A549 treated with RU486 at 1 μM for 4 hours (cell line): ENCODE results near the gene RASSF1. TPM values are rescaled to one million over a fixed set of nuclear protein-coding genes. Genes with fewer than 3 reads are reported as not detected.

ENCODE experiments used
- total RNA-seq: library from RNA; stranded (reverse); fragments of 200-300 nt; extraction: Qiagen RNA extraction; gene quantifications from 5 replicates; pipeline ENCODE4 v1.2.3, GENCODE V29; 2022; ENCODE audit warnings: low read depth

The RASSF1 gene
- 15.6 to 21.0 TPM (median 20.4 TPM) in 5 replicates for total RNA-seq

GRCh38 chr3:50340448-50341329 lies at the start of gene RASSF1:
Gene RASSF1 (minus strand): TSS chr3:50340836. CDS start chr3:50340805, 31 bp downstream.

GRCh38 chr3:50358911-50359759 lies 18.5 kb upstream of the RASSF1 start, which contains the start of gene TMEM115:
Gene TMEM115 (minus strand): TSS chr3:50359521. CDS start chr3:50359063, 458 bp downstream.

GRCh38 chr3:50350527-50351322 lies 10.1 kb upstream of the RASSF1 start, which contains the start of the genes CYB561D2 and NPRL2:
Gene CYB561D2 (plus strand): TSS chr3:50350862. CDS start chr3:50351434, 572 bp downstream.
Gene NPRL2 (minus strand): TSS chr3:50350775. CDS start chr3:50350652, 123 bp downstream.

GRCh38 chr3:50345586-50346234 lies 5.1 kb upstream of the RASSF1 start, which contains the start of gene ZMYND10:
Gene ZMYND10 (minus strand): TSS chr3:50345732. CDS start chr3:50345579, 153 bp downstream.

GRCh38 chr3:50327943-50328691 lies 12.5 kb downstream of the RASSF1 start, which contains the start of gene TUSC2:
Gene TUSC2 (minus strand): TSS chr3:50328223. CDS start chr3:50328099, 124 bp downstream.

GRCh38 chr3:50322386-50323091 lies 18.1 kb downstream of the RASSF1 start, which contains the start of gene HYAL2:
Gene HYAL2 (minus strand): TSS chr3:50322745. CDS start chr3:50320489, 2,256 bp downstream.

GRCh38 chr3:50303013-50303815 lies 37.4 kb downstream of the RASSF1 start, which contains the start of gene HYAL1:
Gene HYAL1 (minus strand): TSS chr3:50303574. CDS start chr3:50302956, 618 bp downstream.

GRCh38 chr3:50298836-50299637 lies 41.6 kb downstream of the RASSF1 start, which contains the start of the genes HYAL3 and NAA80:
Gene HYAL3 (minus strand): TSS chr3:50299405. CDS start chr3:50295602, 3,803 bp downstream.
Gene NAA80 (minus strand): TSS chr3:50299405. CDS start chr3:50297463, 1,942 bp downstream.

GRCh38 chr3:50292159-50293078 lies 48.2 kb downstream of the RASSF1 start, which contains the start of gene IFRD2:
Gene IFRD2 (minus strand): TSS chr3:50292429. CDS start chr3:50292274, 155 bp downstream.

Other genes with a start within 250 kb of the RASSF1 start
- 6.6 to 12.1 TPM (median 10.9 TPM) in 5 replicates for gene SEMA3F, start 185.5 kb downstream of the RASSF1 start, total RNA-seq
- gene GNAT1, start 149.2 kb downstream of the RASSF1 start, total RNA-seq: not detected in 5 replicates
- gene SLC38A3, start 135.6 kb downstream of the RASSF1 start, total RNA-seq: 0.05 to 0.32 TPM (median 0.10 TPM) in 3 of 5 replicates, not detected in the others
- gene GNAI2, start 104.6 kb downstream of the RASSF1 start, total RNA-seq: 31.9 to 44.2 TPM (median 43.1 TPM) in 5 replicates
- 5.2 to 10.2 TPM (median 6.5 TPM) in 5 replicates for gene SEMA3B, start 71.7 kb downstream of the RASSF1 start, total RNA-seq
- gene LSMEM2, start 61.7 kb downstream of the RASSF1 start, total RNA-seq: 0.13 TPM in 1 of 5 replicates, not detected in the others
- gene IFRD2, start 48.4 kb downstream of the RASSF1 start, total RNA-seq: 73.1 to 92.6 TPM (median 90.1 TPM) in 5 replicates
- 5.4 to 9.6 TPM (median 7.6 TPM) in 5 replicates for gene HYAL3, start 41.4 kb downstream of the RASSF1 start, total RNA-seq
- 3.4 to 6.7 TPM (median 5.9 TPM) in 5 replicates for gene NAA80, start 41.4 kb downstream of the RASSF1 start, total RNA-seq
- 0.27 to 0.50 TPM (median 0.45 TPM) in 5 replicates for gene HYAL1, start 37.3 kb downstream of the RASSF1 start, total RNA-seq
- 18.0 to 26.2 TPM (median 24.2 TPM) in 5 replicates for gene HYAL2, start 18.1 kb downstream of the RASSF1 start, total RNA-seq
- 23.2 to 42.9 TPM (median 38.6 TPM) in 5 replicates for gene TUSC2, start 12.6 kb downstream of the RASSF1 start, total RNA-seq
- 0.87 to 1.4 TPM (median 1.1 TPM) in 5 replicates for gene ZMYND10, start 4.9 kb upstream of the RASSF1 start, total RNA-seq
- gene NPRL2, start 9.9 kb upstream of the RASSF1 start, total RNA-seq: 10.9 to 13.8 TPM (median 11.9 TPM) in 5 replicates
- gene CYB561D2, start 10.0 kb upstream of the RASSF1 start, total RNA-seq: 14.3 to 23.8 TPM (median 20.5 TPM) in 5 replicates
- 34.2 to 49.4 TPM (median 44.2 TPM) in 5 replicates for gene TMEM115, start 18.7 kb upstream of the RASSF1 start, total RNA-seq
- 0.25 to 0.75 TPM (median 0.58 TPM) in 5 replicates for gene CACNA2D2, start 162.8 kb upstream of the RASSF1 start, total RNA-seq
- 2.0 to 2.9 TPM (median 2.5 TPM) in 5 replicates for gene C3orf18, start 226.9 kb upstream of the RASSF1 start, total RNA-seq
- 4.4 to 7.4 TPM (median 6.3 TPM) in 5 replicates for gene HEMK1, start 228.7 kb upstream of the RASSF1 start, total RNA-seq